Endothelial cell (in vitro differentiated cells): ENCODE results near the gene SRC. TPM values are rescaled to one million over a fixed set of nuclear protein-coding genes. Genes with fewer than 3 reads are reported as not detected.
A peak's percentile ranks its signal among the peaks of the same experiment; 100 is the strongest.
"Not testable (repeated sequence)": the region's sequence is repeated elsewhere in the genome, so short reads cannot be mapped to it uniquely, and the experiment has no call there.

Experiments
- DNase-seq: peaks from one replicate; pipeline ENCODE4 v3.0.0; 2021; ENCODE audit warnings: low spot score
- H3K27ac Mint-ChIP-seq: one replicate; pipeline ENCODE4 v1.8.0; 2021; ENCODE audit warnings: mixed read lengths, inconsistent platforms; ENCODE audit not compliant: unreplicated experiment
- H3K27me3 Mint-ChIP-seq: one replicate; pipeline ENCODE4 v1.8.0; 2021; ENCODE audit warnings: mild to moderate bottlenecking, moderate library complexity, mixed read lengths, inconsistent platforms; ENCODE audit not compliant: unreplicated experiment
- H3K36me3 Mint-ChIP-seq: one replicate; pipeline ENCODE4 v1.8.0; 2021; ENCODE audit warnings: mild to moderate bottlenecking, low read depth, mixed read lengths, inconsistent platforms; ENCODE audit not compliant: unreplicated experiment
- H3K4me1 Mint-ChIP-seq: one replicate; pipeline ENCODE4 v1.8.0; 2021; ENCODE audit warnings: mild to moderate bottlenecking, mixed read lengths, inconsistent platforms; ENCODE audit not compliant: unreplicated experiment
- H3K4me3 Mint-ChIP-seq: one replicate; pipeline ENCODE4 v1.8.0; 2021; ENCODE audit warnings: mild to moderate bottlenecking, mixed read lengths, inconsistent platforms; ENCODE audit not compliant: unreplicated experiment
- H3K9me3 Mint-ChIP-seq: one replicate; pipeline ENCODE4 v1.8.0; 2021; ENCODE audit warnings: mixed read lengths, inconsistent platforms; ENCODE audit not compliant: unreplicated experiment
- total RNA-seq: library from RNA; stranded (reverse); fragmentation: NEBNext Ultra II Directional; extraction: Animal tissue kit (Norgen Biotek cat#: 25700); gene quantifications from one replicate; pipeline ENCODE4 v1.2.1, GENCODE V29; 2021; ENCODE audit not compliant: unreplicated experiment
- TF ChIP-seq, protein P1 (sequence below): fragments of 200-600 bp; sonication (generic); IDR thresholded peaks from one replicate; pipeline ENCODE4 v1.5.0; 2021; ENCODE audit warnings: antibody characterized with exemption; ENCODE audit not compliant: unreplicated experiment

The SRC gene
- total RNA-seq, 1 donor from 2014 or later = 60.8 TPM

GRCh38 chr20:37364927-37365272 lies 19.0 kb downstream of the SRC start:
- Mint-ChIP-seq H3K4me1 (no peaks in the 10 kb centered on the region), H3K9me3 (no peaks in the 10 kb centered on the region), H3K27me3 (peaks cover 3% of the 10 kb centered on the region), H3K36me3 (peaks cover 26% of the 10 kb centered on the region), H3K27ac (no peak overlapping the region), H3K4me3 (peak overlapping the region; percentile 61)
- DNase-seq = no peak
- TF ChIP-seq, protein P1, sequence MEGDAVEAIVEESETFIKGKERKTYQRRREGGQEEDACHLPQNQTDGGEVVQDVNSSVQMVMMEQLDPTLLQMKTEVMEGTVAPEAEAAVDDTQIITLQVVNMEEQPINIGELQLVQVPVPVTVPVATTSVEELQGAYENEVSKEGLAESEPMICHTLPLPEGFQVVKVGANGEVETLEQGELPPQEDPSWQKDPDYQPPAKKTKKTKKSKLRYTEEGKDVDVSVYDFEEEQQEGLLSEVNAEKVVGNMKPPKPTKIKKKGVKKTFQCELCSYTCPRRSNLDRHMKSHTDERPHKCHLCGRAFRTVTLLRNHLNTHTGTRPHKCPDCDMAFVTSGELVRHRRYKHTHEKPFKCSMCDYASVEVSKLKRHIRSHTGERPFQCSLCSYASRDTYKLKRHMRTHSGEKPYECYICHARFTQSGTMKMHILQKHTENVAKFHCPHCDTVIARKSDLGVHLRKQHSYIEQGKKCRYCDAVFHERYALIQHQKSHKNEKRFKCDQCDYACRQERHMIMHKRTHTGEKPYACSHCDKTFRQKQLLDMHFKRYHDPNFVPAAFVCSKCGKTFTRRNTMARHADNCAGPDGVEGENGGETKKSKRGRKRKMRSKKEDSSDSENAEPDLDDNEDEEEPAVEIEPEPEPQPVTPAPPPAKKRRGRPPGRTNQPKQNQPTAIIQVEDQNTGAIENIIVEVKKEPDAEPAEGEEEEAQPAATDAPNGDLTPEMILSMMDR = no peak

GRCh38 chr20:37365760-37366638 lies 20.1 kb downstream of the SRC start:
- H3K4me3 Mint-ChIP-seq = no peak overlapping the region
- no peaks in the 10 kb centered on the region for H3K4me1 Mint-ChIP-seq
- no peak overlapping the region for H3K27ac Mint-ChIP-seq
- H3K27me3 Mint-ChIP-seq = peaks cover 2% of the 10 kb centered on the region
- H3K9me3 Mint-ChIP-seq = no peaks in the 10 kb centered on the region
- H3K36me3 Mint-ChIP-seq = peaks cover 23% of the 10 kb centered on the region
- no peak for DNase-seq
- TF ChIP-seq, protein P1 = no peak

DNA sequence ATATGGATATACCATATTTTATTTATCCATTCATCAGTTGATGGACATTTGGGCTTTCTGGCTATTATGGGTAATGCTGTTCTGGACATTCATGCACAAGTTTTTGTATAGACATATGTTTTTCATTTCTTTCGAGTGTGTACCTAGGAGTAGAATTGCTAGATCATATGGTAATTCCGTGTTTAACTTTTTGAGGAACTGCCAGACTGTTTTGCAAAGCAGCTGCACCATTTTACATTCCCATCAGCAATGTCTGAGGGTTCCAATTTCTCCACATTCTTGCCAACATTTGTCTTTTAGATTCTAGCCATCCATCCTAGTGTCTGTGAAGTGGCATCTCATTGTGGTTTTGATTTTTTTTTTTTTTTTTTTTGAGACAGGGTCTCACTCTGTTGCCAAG lies 20.8 kb downstream of the SRC start:
- Mint-ChIP-seq H3K27me3 (peaks cover 2% of the 10 kb centered on the region), H3K9me3 (no peaks in the 10 kb centered on the region), H3K4me3 (no peak overlapping the region), H3K36me3 (peaks cover 23% of the 10 kb centered on the region), H3K27ac (no peak overlapping the region), H3K4me1 (no peaks in the 10 kb centered on the region)
- DNase-seq = no peak
- TF ChIP-seq, protein P1 = no peak

GRCh38 chr20:37369846-37370245 lies 23.9 kb downstream of the SRC start:
- TF ChIP-seq, protein P1 = no peak
- no peaks in the 10 kb centered on the region for H3K4me1 Mint-ChIP-seq
- no peak overlapping the region for H3K4me3 Mint-ChIP-seq
- H3K27ac Mint-ChIP-seq = no peak overlapping the region
- no peaks in the 10 kb centered on the region for H3K9me3 Mint-ChIP-seq
- H3K36me3 Mint-ChIP-seq = peaks cover 20% of the 10 kb centered on the region
- DNase-seq = no peak
- peaks cover 2% of the 10 kb centered on the region for H3K27me3 Mint-ChIP-seq

DNA sequence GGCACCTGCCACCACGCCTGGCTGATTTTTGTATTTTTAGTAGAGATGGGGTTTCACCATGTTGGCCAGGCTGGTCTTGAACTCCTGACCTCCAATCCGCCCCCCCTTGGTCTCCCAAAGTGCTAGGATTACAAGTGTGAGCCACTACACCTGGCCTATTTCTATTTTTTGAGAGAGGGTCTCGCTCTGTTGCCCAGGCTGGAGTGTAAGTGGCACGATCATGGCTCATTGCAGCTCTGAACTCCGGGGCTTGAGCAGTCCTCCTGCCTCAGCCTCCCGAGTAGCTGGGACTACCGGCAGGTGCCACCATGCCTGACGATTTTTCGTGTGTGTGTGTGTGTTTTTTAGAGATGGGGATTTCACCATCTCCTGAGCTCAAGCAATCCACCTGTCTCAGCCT lies 25.9 kb downstream of the SRC start:
- not testable (repeated sequence) for H3K4me3 Mint-ChIP-seq, H3K27me3 Mint-ChIP-seq, H3K27ac Mint-ChIP-seq, H3K36me3 Mint-ChIP-seq, DNase-seq, H3K9me3 Mint-ChIP-seq, H3K4me1 Mint-ChIP-seq
